ENCODE data around the gene SPOCK3. TPM values are rescaled to one million over a fixed set of nuclear protein-coding genes. Genes with fewer than 3 reads are reported as not detected.

The SPOCK3 gene
- total and polyA plus RNA-seq, 2 donors (not counting 3 experiments of a cell fraction or from before 2014, with no cell fraction given): 0.10 TPM; not detected in 1

GRCh38 chr4:166902941-166903340 is 331.4 kb downstream of the SPOCK3 start:
- no peak for TF ChIP-seq EZH2 (IDR thresholded peaks at IDR 0.05; ENCODE audit: borderline replicate concordance, low read depth, low read length, severe bottlenecking)
- TF ChIP-seq POLR2AphosphoS5 (IDR thresholded peaks at IDR 0.05; ENCODE audit: insufficient read depth, low read depth, low read length): no peak
- TF ChIP-seq MYC (IDR thresholded peaks at IDR 0.05; ENCODE audit: low read depth, low read length): no peak
- no peak for TF ChIP-seq JUN (IDR thresholded peaks at IDR 0.05; ENCODE audit: borderline replicate concordance, insufficient read depth, insufficient read length, low read depth)
- TF ChIP-seq POLR2A (IDR thresholded peaks at IDR 0.05; ENCODE audit: low read depth, low read length): no peak
- TF ChIP-seq CTCF (IDR thresholded peaks at IDR 0.05; ENCODE audit: extremely low read depth in 1 of 2, insufficient read depth in 1 of 2, low read depth in 1 of 2, low read length in 2 of 2): no peak
- TF ChIP-seq, protein P1, sequence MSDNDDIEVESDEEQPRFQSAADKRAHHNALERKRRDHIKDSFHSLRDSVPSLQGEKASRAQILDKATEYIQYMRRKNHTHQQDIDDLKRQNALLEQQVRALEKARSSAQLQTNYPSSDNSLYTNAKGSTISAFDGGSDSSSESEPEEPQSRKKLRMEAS (IDR thresholded peaks at IDR 0.05; ENCODE audit: insufficient read depth, insufficient read length): no peak
- FAIRE-seq: no peak
- H3K9me1 ChIP-seq (replicated peaks; ENCODE audit: control insufficient read depth, extremely low read depth, insufficient read depth, low read length): no peaks in the 10 kb centered on the region
- no peaks in the 10 kb centered on the region for H3K79me2 ChIP-seq (ENCODE audit: control insufficient read depth, insufficient read depth, low read length)
- no peaks in the 10 kb centered on the region for H3K4me1 ChIP-seq (ENCODE audit: control insufficient read depth, extremely low read depth, insufficient read depth, low read length)
- DNase-seq (ENCODE audit: low read depth, low spot score): no peak
- no peak overlapping the region for H3K4me2 ChIP-seq (ENCODE audit: insufficient read depth, low read length)
- H2AFZ ChIP-seq (ENCODE audit: low read depth, low read length): no peak overlapping the region
- CTCF ChIA-PET: no interaction called here
- no peaks in the 10 kb centered on the region for H3K36me3 ChIP-seq (ENCODE audit: control insufficient read depth in 2 of 2, extremely low read depth in 1 of 2, insufficient read depth in 2 of 2, low read length in 2 of 2)
- intact Hi-C loops (cut with micrococcal nuclease) (no loop called here), dilution Hi-C loops (cut with MboI; ENCODE audit: extremely low pct_ligation_motif_present, low sequenced_read_pairs) (no loop called here)
- no TSS peak for BruUV-seq (replicated peaks)
- no peak overlapping the region for H3K27ac ChIP-seq (ENCODE audit: insufficient read depth, low read depth, low read length)
- POLR2A ChIA-PET: no interaction called here
- no peaks in the 10 kb centered on the region for H4K20me1 ChIP-seq (replicated peaks; ENCODE audit: control insufficient read depth, extremely low read depth, insufficient read depth, low read length)
- H3K4me3 ChIP-seq (replicated peaks in 1 of 3; ENCODE audit: insufficient read depth in 1 of 3, low read depth in 1 of 3, low read length in 3 of 3): no peak overlapping the region
- H3K9ac ChIP-seq (replicated peaks; ENCODE audit: extremely low read depth, insufficient read depth, low read length): no peak overlapping the region
- no peaks in the 10 kb centered on the region for H3K27me3 ChIP-seq (ENCODE audit: control insufficient read depth in 2 of 2, insufficient read depth in 2 of 2, low read length in 2 of 2)
- H3K9me3 ChIP-seq (replicated peaks; ENCODE audit: control insufficient read depth, insufficient read depth, low read length): no peaks in the 10 kb centered on the region
